ENCODE results near the gene DYNLT2.

The DYNLT2 gene

GRCh38 chr6:169763308-169763707 is 11.9 kb upstream of the DYNLT2 start:
- peak overlapping the region in 1 of 3 experiments; percentile 62 for H3K27ac Mint-ChIP-seq
- H3K4me3 Mint-ChIP-seq, result no peak overlapping the region
- H3K9me3 Mint-ChIP-seq, result no peaks in the 10 kb centered on the region
- peaks cover 18% of the 10 kb centered on the region for H3K4me1 Mint-ChIP-seq
- H3K36me3 Mint-ChIP-seq (ENCODE audit: low read depth), result peaks cover 68% of the 10 kb centered on the region
- TF ChIP-seq CTCF (IDR thresholded peaks at IDR 0.05; ENCODE audit: unreplicated experiment in 3 of 3), result no peak
- no peaks in the 10 kb centered on the region for H3K27me3 Mint-ChIP-seq (ENCODE audit: low read depth)

GRCh38 chr6:169755162-169755561 is 3.8 kb upstream of the DYNLT2 start:
- Mint-ChIP-seq H3K4me1 (peaks cover 27% of the 10 kb centered on the region), H3K9me3 (no peaks in the 10 kb centered on the region), H3K27ac (no peak overlapping the region), H3K36me3 (ENCODE audit: low read depth) (peaks cover 29% of the 10 kb centered on the region), H3K27me3 (ENCODE audit: low read depth) (no peaks in the 10 kb centered on the region), H3K4me3 (no peak overlapping the region)
- no peak for TF ChIP-seq CTCF (IDR thresholded peaks at IDR 0.05; ENCODE audit: unreplicated experiment in 3 of 3)

- H3K36me3 Mint-ChIP-seq (ENCODE audit: low read depth), result peaks cover 18% of the 10 kb centered on the region
- peaks cover 8% of the 10 kb centered on the region for H3K9me3 Mint-ChIP-seq
- H3K27ac Mint-ChIP-seq, result peak overlapping the region; percentile 91 to 99 (median 98)
- peaks cover 32% of the 10 kb centered on the region for H3K4me1 Mint-ChIP-seq
- no peak for TF ChIP-seq CTCF (IDR thresholded peaks at IDR 0.05; ENCODE audit: unreplicated experiment in 3 of 3)
- H3K4me3 Mint-ChIP-seq, result peak overlapping the region; percentile 92 to 98 (median 98)
- no peaks in the 10 kb centered on the region for H3K27me3 Mint-ChIP-seq (ENCODE audit: low read depth)
Measured at GRCh38 chr6:169752074-169752623, 777 bp upstream of the DYNLT2 start.

- peaks cover 15% of the 10 kb centered on the region for H3K36me3 Mint-ChIP-seq (ENCODE audit: low read depth)
- H3K27ac Mint-ChIP-seq, result no peak overlapping the region
- no peak for TF ChIP-seq CTCF (IDR thresholded peaks at IDR 0.05; ENCODE audit: unreplicated experiment in 3 of 3)
- H3K27me3 Mint-ChIP-seq (ENCODE audit: low read depth), result no peaks in the 10 kb centered on the region
- H3K9me3 Mint-ChIP-seq, result peaks cover 23% of the 10 kb centered on the region
- H3K4me3 Mint-ChIP-seq, result no peak overlapping the region
- peaks cover 17% of the 10 kb centered on the region for H3K4me1 Mint-ChIP-seq
Measured at GRCh38 chr6:169746556-169746955, 4.8 kb downstream of the DYNLT2 start.

GRCh38 chr6:169745405-169745804 is 6.0 kb downstream of the DYNLT2 start:
- H3K9me3 Mint-ChIP-seq, result peaks cover 23% of the 10 kb centered on the region
- H3K4me3 Mint-ChIP-seq, result no peak overlapping the region
- H3K27ac Mint-ChIP-seq, result no peak overlapping the region

More at GRCh38 chr6:169745405-169745804, 6.0 kb downstream of the DYNLT2 start:
- H3K4me1 Mint-ChIP-seq, result peaks cover 7% of the 10 kb centered on the region
- no peak for TF ChIP-seq CTCF (IDR thresholded peaks at IDR 0.05; ENCODE audit: unreplicated experiment in 3 of 3)
- H3K27me3 Mint-ChIP-seq (ENCODE audit: low read depth), result no peaks in the 10 kb centered on the region
- peaks cover 15% of the 10 kb centered on the region for H3K36me3 Mint-ChIP-seq (ENCODE audit: low read depth)

All from nephron (organoid).